ENCODE measurements around the gene AKT1S1. TPM values are rescaled to one million over a fixed set of nuclear protein-coding genes. Genes with fewer than 3 reads are reported as not detected.

Gene AKT1S1
- total and polyA plus RNA-seq, 2 of the 13 experiments (the other 11 are each of a cell fraction or from before 2014, with no cell fraction given), result 13.5 to 27.8 TPM

DNA sequence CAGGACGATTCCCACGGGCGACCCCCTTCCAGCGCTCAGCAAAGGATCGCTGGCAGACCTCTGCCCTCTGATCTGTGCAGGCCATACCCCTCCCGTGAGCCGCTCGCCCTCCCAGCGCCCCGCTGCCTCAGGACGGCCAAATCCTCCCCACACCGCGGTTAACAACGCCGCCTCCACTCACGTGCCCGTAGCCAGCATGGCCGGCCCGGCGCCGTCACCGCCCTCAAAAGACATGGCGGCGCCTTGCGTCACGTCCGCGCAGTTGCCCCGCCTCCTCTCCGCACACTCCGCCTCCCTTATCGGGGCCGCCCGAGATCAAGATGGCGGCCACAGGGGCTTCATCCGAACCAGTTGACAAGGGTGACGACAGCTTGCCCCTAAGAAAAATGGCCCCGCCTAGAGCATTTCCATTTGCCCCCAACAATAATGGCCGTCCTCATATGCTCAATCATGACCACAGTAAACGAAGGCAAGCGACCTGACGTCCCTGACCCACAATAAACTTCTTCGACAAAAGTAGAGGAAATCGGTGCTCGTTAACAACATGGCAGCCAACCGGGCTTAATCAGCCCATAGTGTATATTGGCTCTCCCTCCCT lies 634 bp downstream of the AKT1S1 start (continued):
- TF ChIP-seq, protein P1, sequence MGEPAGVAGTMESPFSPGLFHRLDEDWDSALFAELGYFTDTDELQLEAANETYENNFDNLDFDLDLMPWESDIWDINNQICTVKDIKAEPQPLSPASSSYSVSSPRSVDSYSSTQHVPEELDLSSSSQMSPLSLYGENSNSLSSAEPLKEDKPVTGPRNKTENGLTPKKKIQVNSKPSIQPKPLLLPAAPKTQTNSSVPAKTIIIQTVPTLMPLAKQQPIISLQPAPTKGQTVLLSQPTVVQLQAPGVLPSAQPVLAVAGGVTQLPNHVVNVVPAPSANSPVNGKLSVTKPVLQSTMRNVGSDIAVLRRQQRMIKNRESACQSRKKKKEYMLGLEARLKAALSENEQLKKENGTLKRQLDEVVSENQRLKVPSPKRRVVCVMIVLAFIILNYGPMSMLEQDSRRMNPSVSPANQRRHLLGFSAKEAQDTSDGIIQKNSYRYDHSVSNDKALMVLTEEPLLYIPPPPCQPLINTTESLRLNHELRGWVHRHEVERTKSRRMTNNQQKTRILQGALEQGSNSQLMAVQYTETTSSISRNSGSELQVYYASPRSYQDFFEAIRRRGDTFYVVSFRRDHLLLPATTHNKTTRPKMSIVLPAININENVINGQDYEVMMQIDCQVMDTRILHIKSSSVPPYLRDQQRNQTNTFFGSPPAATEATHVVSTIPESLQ (CRISPR knock-in tag; conservative IDR thresholded peaks at IDR 0.05), result no peak
- TF ChIP-seq ZNF891 (CRISPR knock-in tag; IDR thresholded peaks at IDR 0.05) (peak; percentile 32; the same call in 1 of the 2 replicates), WIZ (CRISPR knock-in tag; IDR thresholded peaks at IDR 0.05) (no peak), ELF1 (CRISPR knock-in tag; IDR thresholded peaks at IDR 0.05) (peak; percentile 16; the same call in 1 of the 2 replicates), AGO2 (optimal IDR thresholded peaks at IDR 0.05; ENCODE audit: low read depth, low read length) (peak; percentile 97), ARID5B (CRISPR knock-in tag; IDR thresholded peaks at IDR 0.05) (peak; percentile 22; the same call in 1 of the 2 replicates), ZSCAN22 (CRISPR knock-in tag; IDR thresholded peaks at IDR 0.05) (no peak), DR1 (CRISPR knock-in tag; IDR thresholded peaks at IDR 0.05) (peak; percentile 63; the same call in 1 of the 2 replicates), ZNF598 (CRISPR knock-in tag; IDR thresholded peaks at IDR 0.05; ENCODE audit: borderline replicate concordance) (0 out of 2 replicates have a peak, but pooled peaks have one; percentile 53), ZNF101 (CRISPR knock-in tag; IDR thresholded peaks at IDR 0.05; ENCODE audit: borderline replicate concordance, low read depth) (0 out of 2 replicates have a peak, but pooled peaks have one; percentile 19), ZNF790 (CRISPR knock-in tag; IDR thresholded peaks at IDR 0.05; ENCODE audit: borderline replicate concordance) (no peak), ZEB1 (IDR thresholded peaks at IDR 0.05; ENCODE audit: insufficient replicate concordance, low read depth) (no peak), ELF4 (CRISPR knock-in tag; IDR thresholded peaks at IDR 0.05; ENCODE audit: borderline replicate concordance) (no peak), PCBP2 (optimal IDR thresholded peaks at IDR 0.05; ENCODE audit: low read depth, low read length, poor library complexity, severe bottlenecking) (no peak), ZNF496 (CRISPR knock-in tag; IDR thresholded peaks at IDR 0.05; ENCODE audit: insufficient replicate concordance) (no peak), SMC3 (IDR thresholded peaks at IDR 0.05; ENCODE audit: low read length) (no peak), ZFP91 (CRISPR knock-in tag; IDR thresholded peaks at IDR 0.05; ENCODE audit: borderline replicate concordance) (peak; percentile 91)
- TF ChIP-seq, protein P2, sequence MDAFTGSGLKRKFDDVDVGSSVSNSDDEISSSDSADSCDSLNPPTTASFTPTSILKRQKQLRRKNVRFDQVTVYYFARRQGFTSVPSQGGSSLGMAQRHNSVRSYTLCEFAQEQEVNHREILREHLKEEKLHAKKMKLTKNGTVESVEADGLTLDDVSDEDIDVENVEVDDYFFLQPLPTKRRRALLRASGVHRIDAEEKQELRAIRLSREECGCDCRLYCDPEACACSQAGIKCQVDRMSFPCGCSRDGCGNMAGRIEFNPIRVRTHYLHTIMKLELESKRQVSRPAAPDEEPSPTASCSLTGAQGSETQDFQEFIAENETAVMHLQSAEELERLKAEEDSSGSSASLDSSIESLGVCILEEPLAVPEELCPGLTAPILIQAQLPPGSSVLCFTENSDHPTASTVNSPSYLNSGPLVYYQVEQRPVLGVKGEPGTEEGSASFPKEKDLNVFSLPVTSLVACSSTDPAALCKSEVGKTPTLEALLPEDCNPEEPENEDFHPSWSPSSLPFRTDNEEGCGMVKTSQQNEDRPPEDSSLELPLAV (CRISPR knock-in tag; conservative IDR thresholded peaks at IDR 0.05; ENCODE audit: low read depth), result no peak
- TF ChIP-seq, protein P3, sequence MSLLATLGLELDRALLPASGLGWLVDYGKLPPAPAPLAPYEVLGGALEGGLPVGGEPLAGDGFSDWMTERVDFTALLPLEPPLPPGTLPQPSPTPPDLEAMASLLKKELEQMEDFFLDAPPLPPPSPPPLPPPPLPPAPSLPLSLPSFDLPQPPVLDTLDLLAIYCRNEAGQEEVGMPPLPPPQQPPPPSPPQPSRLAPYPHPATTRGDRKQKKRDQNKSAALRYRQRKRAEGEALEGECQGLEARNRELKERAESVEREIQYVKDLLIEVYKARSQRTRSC (CRISPR knock-in tag; IDR thresholded peaks at IDR 0.05; ENCODE audit: low read depth), result peak; percentile 80; the same call in 1 of the 2 replicates
